RWPE1 (cell line): ENCODE results near the gene CASZ1.

Experiments used
- CTCF ChIA-PET: fragments of 350-600 bp; sonication (Branson Sonifier 250); formaldehyde crosslinking; extraction: SDS; loops from one replicate; lab custom pipeline; 2021; lab: Yijun Ruan, JAX
- POLR2A ChIA-PET: fragments of 400-600 bp; formaldehyde crosslinking; extraction: SDS; loops from one replicate; lab custom pipeline; 2020; ENCODE audit warnings: antibody characterized with exemption; ENCODE audit not compliant: low non-redundant PET; lab: Yijun Ruan, JAX
- DNase-seq: peaks from one replicate; pipeline ENCODE4 v3.0.0; 2012; ENCODE audit warnings: low spot score
- H3K27ac ChIP-seq: fragments of 450-650 bp; 2 replicates; pipeline ENCODE4 v1.5.1; 2017
- TF ChIP-seq, protein P1 (sequence below): fragments of 450-650 bp; conservative IDR thresholded peaks from 2 replicates; pipeline ENCODE4 v1.5.1; 2017; ENCODE audit warnings: low read depth, mild to moderate bottlenecking

The CASZ1 gene

DNA sequence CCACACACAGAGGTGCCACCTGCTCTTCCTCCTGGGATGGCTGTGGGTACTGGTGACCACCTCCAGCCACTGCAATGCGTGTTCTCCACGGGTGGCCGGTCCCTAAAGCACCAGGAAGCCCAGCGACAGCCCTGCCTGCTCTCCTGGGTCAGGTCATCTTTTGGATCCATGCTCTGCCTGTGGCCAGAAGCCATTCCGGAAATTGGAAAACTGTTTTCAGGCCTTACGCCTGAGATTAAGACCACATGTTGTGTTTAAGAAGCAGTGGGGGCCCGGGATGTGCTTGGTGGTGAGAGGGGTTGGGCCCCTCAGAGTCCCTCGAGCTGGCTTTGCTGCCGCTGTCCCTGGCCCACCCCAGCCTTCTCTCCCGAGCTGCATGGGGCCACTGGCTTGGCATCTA, 170.9 kb downstream of the CASZ1 start:
- DNase-seq, result no peak
- POLR2A ChIA-PET, result no interaction called here
- H3K27ac ChIP-seq, result peak overlapping the region; percentile 37
- CTCF ChIA-PET, result no interaction called here
- TF ChIP-seq, protein P1, sequence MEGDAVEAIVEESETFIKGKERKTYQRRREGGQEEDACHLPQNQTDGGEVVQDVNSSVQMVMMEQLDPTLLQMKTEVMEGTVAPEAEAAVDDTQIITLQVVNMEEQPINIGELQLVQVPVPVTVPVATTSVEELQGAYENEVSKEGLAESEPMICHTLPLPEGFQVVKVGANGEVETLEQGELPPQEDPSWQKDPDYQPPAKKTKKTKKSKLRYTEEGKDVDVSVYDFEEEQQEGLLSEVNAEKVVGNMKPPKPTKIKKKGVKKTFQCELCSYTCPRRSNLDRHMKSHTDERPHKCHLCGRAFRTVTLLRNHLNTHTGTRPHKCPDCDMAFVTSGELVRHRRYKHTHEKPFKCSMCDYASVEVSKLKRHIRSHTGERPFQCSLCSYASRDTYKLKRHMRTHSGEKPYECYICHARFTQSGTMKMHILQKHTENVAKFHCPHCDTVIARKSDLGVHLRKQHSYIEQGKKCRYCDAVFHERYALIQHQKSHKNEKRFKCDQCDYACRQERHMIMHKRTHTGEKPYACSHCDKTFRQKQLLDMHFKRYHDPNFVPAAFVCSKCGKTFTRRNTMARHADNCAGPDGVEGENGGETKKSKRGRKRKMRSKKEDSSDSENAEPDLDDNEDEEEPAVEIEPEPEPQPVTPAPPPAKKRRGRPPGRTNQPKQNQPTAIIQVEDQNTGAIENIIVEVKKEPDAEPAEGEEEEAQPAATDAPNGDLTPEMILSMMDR, result no peak

DNA sequence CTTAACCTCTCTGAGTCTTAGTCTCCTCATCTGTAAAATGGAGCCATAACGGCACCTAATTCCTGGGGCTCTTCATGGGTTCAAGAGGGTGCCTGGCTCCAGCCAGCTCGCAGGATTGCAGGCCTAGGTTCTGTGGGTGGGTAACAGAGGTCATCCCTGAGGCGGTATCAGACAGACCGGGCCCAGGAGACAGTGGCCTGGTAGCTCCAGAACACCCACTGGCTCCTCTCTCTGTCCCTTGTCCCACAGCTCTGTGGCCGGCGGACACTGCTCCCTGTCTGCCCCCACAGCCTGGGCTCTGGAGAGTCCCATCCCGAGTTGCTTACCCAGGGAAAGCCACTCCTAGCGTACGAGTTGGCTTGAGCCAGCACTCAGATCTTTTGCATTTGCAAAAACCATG, 171.4 kb downstream of the CASZ1 start:
- H3K27ac ChIP-seq, result peak overlapping the region; percentile 37; the same call in 1 of the 2 replicates
- POLR2A ChIA-PET, result no interaction called here
- CTCF ChIA-PET, result no interaction called here
- TF ChIP-seq, protein P1, result no peak
- no peak for DNase-seq

DNA sequence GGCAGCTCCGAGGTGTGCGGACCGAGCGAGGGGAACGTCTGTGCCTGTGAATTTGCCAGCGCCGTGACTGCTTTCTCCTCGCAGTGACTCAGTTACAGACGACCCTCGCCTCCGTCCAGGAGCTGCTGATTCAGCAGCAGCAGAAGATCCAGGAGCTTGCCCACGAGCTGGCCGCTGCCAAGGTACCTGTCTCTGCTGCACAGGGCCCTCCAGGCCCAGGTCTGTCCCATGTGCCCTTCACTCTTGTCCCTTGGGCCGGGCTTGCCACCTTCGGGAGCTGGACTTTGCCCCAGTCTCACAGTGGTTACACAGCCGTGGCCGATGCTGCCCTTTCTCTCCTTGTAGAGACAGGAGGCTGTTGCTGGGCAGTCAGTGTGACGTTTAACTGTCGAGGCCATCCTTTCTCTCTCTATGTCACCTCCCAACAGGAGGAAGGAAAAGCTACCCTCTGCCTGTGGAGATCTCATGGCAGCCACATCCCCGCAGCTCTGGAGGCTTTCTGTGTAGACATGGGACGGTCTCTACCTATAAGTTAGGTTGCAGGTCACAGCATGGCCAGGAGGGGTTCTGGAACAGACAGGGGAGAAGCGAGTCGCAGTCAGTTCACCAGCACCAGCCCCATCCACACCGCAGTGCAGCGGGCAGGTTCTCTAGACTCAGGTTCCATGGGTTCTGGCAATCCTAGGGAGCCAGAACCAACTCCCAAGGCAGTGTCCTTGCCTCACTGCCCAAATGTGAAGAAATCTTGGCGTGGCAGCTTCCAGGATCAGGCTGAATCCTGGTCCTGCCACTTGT, 172.0 kb downstream of the CASZ1 start:
- no peak for DNase-seq
- CTCF ChIA-PET, result interaction anchor here (0.6 kb wide), 1 partner anchor 879 kb away, joined by 3 read pairs; no protein-coding TSS in a partner anchor
- TF ChIP-seq, protein P1, result no peak
- POLR2A ChIA-PET, result no interaction called here
- 0 out of 2 replicates have a peak overlapping the region, but pooled peaks have one; percentile 5 for H3K27ac ChIP-seq

DNA sequence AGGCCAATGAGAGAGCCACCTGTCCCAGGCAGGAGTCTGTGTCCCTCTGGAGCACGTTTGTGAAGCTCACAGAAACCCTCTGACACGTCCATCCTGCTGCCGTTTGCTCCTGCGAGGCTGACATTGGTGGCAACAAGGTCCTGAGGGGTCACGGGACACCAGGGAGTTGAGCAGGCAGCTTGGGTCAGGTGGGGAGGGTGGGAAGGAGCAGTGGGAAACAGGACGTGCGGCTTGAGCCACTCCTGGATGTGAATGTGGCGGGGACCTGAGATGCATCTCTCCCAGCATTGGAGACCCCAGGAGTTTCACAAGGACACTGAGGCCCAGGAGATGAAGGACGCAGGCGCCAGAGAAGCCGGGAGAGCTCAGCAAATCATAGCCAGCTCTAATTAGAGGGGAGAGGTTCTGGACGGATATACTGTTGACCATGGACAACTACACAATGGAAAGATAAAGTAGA, 172.7 kb downstream of the CASZ1 start:
- ChIA-PET POLR2A (no interaction called here), CTCF (no interaction called here)
- H3K27ac ChIP-seq, result 0 out of 2 replicates have a peak overlapping the region, but pooled peaks have one; percentile 5
- TF ChIP-seq, protein P1, result no peak
- DNase-seq, result no peak

DNA sequence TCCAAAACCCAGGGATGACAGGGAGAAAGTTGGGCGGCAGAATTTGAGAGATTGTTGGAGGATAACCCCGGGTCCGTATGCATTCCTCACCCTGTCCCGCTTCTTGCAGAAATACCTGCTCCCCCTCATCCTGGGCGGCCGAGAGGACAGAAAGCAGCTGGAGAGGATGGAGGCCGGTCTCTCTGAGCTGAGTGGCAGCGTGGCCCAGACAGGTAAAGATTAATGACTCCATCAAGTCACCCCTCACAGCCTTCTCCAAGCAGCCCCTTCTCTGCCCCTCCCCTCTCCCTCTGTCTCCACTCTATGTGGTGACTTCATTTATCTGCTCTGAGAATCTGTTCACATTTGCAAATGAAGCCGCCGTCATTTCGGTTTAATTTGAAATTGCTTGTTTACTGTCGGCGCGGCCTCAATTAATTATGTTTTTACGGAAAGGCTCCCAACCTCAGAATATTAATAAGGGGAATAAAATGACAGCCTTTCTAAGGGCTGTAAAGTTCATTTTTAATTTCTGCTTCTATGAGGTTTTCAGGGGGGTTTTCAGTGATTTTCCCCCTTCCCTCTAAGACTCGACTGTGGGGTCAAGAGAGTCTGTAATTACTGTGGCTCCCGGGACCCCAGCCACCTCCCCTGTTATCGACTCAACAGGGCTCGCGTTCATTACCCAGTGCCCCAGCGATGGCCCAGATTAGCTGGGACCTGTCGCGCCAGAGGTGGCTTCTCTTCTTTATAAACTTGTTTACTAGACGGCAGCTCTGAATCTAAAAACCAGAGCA, 173.3 kb downstream of the CASZ1 start:
- TF ChIP-seq, protein P1, result no peak
- ChIA-PET CTCF (no interaction called here), POLR2A (no interaction called here)
- DNase-seq, result no peak
- 0 out of 2 replicates have a peak overlapping the region, but pooled peaks have one; percentile 5 for H3K27ac ChIP-seq

DNA sequence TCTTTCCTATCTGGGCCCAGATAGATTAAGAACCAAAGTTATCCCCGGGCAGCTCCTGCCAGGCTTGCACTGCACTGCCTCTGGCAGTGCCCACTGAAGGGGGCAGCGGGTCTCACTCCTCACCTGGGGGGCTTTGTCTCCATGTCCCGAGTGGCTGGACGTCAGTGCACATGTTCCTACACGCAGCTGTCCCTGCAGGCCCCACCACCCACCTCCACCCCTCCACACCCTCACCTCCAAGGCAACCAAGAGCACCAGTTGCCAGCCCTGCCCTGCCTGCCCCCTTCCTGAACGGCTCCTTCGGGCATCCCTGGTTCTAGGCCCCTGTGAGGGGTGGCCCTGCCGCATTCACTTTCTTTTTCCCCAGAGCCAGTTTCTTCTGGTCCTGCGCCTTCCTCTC, 174.5 kb downstream of the CASZ1 start:
- peak overlapping the region; percentile 45 for H3K27ac ChIP-seq
- CTCF ChIA-PET, result no interaction called here
- DNase-seq, result no peak
- TF ChIP-seq, protein P1, result no peak
- POLR2A ChIA-PET, result interaction anchor here (0.5 kb wide), 1 partner anchor 95 kb away, joined by 3 read pairs; no protein-coding TSS in a partner anchor
